Stomach (tissue), 9 donors: Measurements from ENCODE around the gene TRAPPC8. TPM values are rescaled to one million over a fixed set of nuclear protein-coding genes. Genes with fewer than 3 reads are reported as not detected.

Source experiments
- DNase-seq, 2 donors: peaks; one replicate each; pipeline versions ENCODE4 v3.0.0 to v3.0.0-alpha.2; 2013 to 2019
- H3K27ac ChIP-seq, 5 donors: fragments of 200-600 bp in 4 of 5; sonication (generic) in 4 of 5; one replicate each; pipeline ENCODE4 v1.5.1; 2013 to 2019; ENCODE audit warnings: mild to moderate bottlenecking in 1 of 5, moderate library complexity in 1 of 5
- H3K27me3 ChIP-seq, 3 donors: fragments of 200-600 bp; sonication (generic); one replicate each; pipeline ENCODE4 v1.5.1; 2017 to 2019; ENCODE audit warnings: mixed run types in 1 of 3
- H3K36me3 ChIP-seq, 4 donors: fragments of 200-600 bp; sonication (generic); 1 replicate in 3 of 4; 2 replicates in 1 of 4; pipeline ENCODE4 v1.5.1; 2016 to 2019
- H3K4me1 ChIP-seq, 4 donors: fragments of 200-600 bp; sonication (generic); one replicate each; pipeline ENCODE4 v1.5.1; 2016 to 2019
- H3K4me3 ChIP-seq, 4 donors: fragments of 200-600 bp; sonication (generic) in 3 of 4; one replicate each; pipeline ENCODE4 v1.5.1; 2016 to 2019; ENCODE audit warnings: mild to moderate bottlenecking in 1 of 4
- H3K9me3 ChIP-seq, 4 donors: fragments of 200-600 bp; sonication (generic); one replicate each; pipeline ENCODE4 v1.5.1; 2016 to 2019
- EP300 ChIP-seq: sonication (generic); formaldehyde crosslinking; IDR thresholded peaks from one replicate; pipeline ENCODE4 v1.6.1; 2017; ENCODE audit warnings: antibody characterized with exemption
- POLR2A ChIP-seq, 4 donors: fragments of 450-650 bp; IDR thresholded peaks; one replicate each; pipeline ENCODE4 v1.6.1; 2016; ENCODE audit warnings: antibody characterized with exemption in 4 of 4, control low read depth in 2 of 4, mild to moderate bottlenecking in 1 of 4, moderate library complexity in 1 of 4
- POLR2AphosphoS5 ChIP-seq, 3 donors: sonication (generic); formaldehyde crosslinking; IDR thresholded peaks; one replicate each; pipeline ENCODE4 v1.6.1; 2016; ENCODE audit warnings: antibody characterized with exemption in 3 of 3
- WGBS, 5 donors: extraction: QIAGEN DNeasy Blood & Tissue Kit in 3 of 5; methylation state at CpG; one replicate each; pipeline versions ENCODE4 v1.1.5 to v1.1.7; 2013 to 2018; 5-methylcytosine and 5-hydroxymethylcytosine counted together
- intact Hi-C: fragments of 100-400 bp; cut with DNase I; formaldehyde crosslinking; loops from one replicate; pipeline ENCODE4 v1.15.1; 2023; ENCODE audit warnings: low total_unique reads
- polyA plus RNA-seq, 3 donors: library from polyadenylated mRNA; stranded (reverse); fragments of 200-250 nt; gene quantifications; one replicate each; pipeline ENCODE4 v1.2.3, GENCODE V29; 2013
- total RNA-seq, 5 donors: library from RNA; depleted of rRNA; stranded (reverse); fragments of >200 nt; gene quantifications; one replicate each; pipeline versions ENCODE4 v1.1.0 to v1.2.3, GENCODE V29; 2014 to 2016
- TF ChIP-seq, protein P1 (sequence below), 7 experiments: fragments of 450-650 bp in 4 of 7; fragments of 200-600 bp in 3 of 7; sonication (generic) in 3 of 7; IDR thresholded peaks; one replicate each; pipeline ENCODE4 v1.5.1; 2016 to 2019; ENCODE audit warnings: antibody characterized with exemption in 7 of 7, control low read depth in 2 of 7, mild to moderate bottlenecking in 1 of 7
- donor health status: healthy with polysubstance abuse.
- donor health status: Bipolar disorder and iron deficiency.
- donor health status: healthy.

The TRAPPC8 gene
- total and polyA plus RNA-seq, 8 donors: 8.6 to 75.6 (median 37.2) TPM

DNA sequence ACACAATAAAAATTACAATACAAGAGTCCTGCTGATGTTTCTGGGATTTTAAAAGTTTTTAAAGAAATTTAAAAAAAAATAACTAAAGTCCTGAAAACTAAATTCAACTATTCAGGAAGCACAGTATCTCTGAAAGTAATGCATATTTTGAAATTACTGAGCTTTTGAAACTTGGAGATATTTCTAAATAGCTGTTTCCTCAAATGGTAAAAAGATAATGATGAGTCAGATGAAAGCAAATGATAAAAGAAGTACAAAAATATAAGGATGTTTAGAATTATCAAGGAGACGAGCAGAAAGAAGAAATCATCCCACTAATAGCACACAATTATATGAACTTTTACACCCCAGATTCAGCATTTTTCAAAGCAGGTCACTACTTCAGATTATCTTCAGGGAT lies 92.1 kb downstream of the TRAPPC8 start:
- no peak overlapping the region for H3K4me3 ChIP-seq
- TF ChIP-seq, protein P1, sequence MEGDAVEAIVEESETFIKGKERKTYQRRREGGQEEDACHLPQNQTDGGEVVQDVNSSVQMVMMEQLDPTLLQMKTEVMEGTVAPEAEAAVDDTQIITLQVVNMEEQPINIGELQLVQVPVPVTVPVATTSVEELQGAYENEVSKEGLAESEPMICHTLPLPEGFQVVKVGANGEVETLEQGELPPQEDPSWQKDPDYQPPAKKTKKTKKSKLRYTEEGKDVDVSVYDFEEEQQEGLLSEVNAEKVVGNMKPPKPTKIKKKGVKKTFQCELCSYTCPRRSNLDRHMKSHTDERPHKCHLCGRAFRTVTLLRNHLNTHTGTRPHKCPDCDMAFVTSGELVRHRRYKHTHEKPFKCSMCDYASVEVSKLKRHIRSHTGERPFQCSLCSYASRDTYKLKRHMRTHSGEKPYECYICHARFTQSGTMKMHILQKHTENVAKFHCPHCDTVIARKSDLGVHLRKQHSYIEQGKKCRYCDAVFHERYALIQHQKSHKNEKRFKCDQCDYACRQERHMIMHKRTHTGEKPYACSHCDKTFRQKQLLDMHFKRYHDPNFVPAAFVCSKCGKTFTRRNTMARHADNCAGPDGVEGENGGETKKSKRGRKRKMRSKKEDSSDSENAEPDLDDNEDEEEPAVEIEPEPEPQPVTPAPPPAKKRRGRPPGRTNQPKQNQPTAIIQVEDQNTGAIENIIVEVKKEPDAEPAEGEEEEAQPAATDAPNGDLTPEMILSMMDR (IDR thresholded peaks at IDR 0.05): no peak
- TF ChIP-seq POLR2A (IDR thresholded peaks at IDR 0.05) (no peak), POLR2AphosphoS5 (IDR thresholded peaks at IDR 0.05) (no peak), EP300 (no peak)
- peaks cover 30 to 99% (median 94%) of the 10 kb centered on the region in 4 donors for H3K36me3 ChIP-seq
- 71 to 86% (median 82%) methylated on average over 1 of the region's 1 CpG for WGBS, 5 donors
- intact Hi-C loops: no loop called here
- DNase-seq: no peak
- no peaks in the 10 kb centered on the region for H3K9me3 ChIP-seq
- H3K4me1 ChIP-seq: peaks cover 0 to 5% (median 0%) of the 10 kb centered on the region in 4 donors
- H3K27me3 ChIP-seq: no peaks in the 10 kb centered on the region
- no peak overlapping the region for H3K27ac ChIP-seq

GRCh38 chr18:31840499-31840898 lies 102.4 kb downstream of the TRAPPC8 start:
- no peak for DNase-seq
- intact Hi-C loops: no loop called here
- TF ChIP-seq, protein P1 (IDR thresholded peaks at IDR 0.05): no peak
- TF ChIP-seq POLR2A (IDR thresholded peaks at IDR 0.05) (no peak), EP300 (no peak), POLR2AphosphoS5 (IDR thresholded peaks at IDR 0.05) (no peak)
- Histone ChIP-seq H3K9me3 (no peaks in the 10 kb centered on the region), H3K4me3 (no peak overlapping the region), H3K27me3 (no peaks in the 10 kb centered on the region), H3K4me1 (no peaks in the 10 kb centered on the region), H3K27ac (no peak overlapping the region), H3K36me3 (peaks cover 19 to 88% (median 81%) of the 10 kb centered on the region in 4 donors)
- 89 to 97% (median 95%) methylated on average over 2 of the region's 2 CpGs for WGBS, 5 donors

GRCh38 chr18:31837879-31838278 lies 105.0 kb downstream of the TRAPPC8 start:
- intact Hi-C loops: no loop called here
- no peak overlapping the region for H3K27ac ChIP-seq

DNA sequence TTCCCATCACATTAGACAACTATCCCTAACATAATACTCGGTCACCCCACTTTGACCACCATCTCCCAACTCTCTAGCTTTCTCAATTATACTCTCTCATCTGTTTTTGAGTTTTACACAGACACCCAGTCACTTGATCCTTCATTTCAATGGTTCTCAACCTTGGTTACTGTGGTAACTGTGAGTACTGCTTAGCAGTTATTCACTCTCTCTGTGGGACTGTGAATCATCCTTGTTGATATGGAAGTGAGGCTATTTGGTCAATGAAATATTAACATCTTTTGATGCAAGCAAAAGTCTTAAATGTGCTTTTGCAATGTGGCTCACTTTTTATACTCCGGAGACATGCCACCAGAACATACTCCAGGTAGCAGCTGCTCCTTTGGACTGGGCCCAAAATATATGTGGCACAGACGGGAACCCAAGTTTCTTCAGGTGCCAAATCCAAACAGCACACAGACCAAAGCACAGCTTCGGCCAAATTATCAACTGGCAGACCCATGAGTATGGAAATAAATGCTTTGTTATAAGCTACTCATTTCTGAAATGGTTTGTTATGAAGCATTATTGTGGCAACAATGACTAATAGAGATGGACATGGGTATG lies 107.3 kb downstream of the TRAPPC8 start:
- no peak for TF ChIP-seq POLR2AphosphoS5 (IDR thresholded peaks at IDR 0.05)
- no peak for TF ChIP-seq EP300
- TF ChIP-seq, protein P1 (IDR thresholded peaks at IDR 0.05): no peak
- no peak for TF ChIP-seq POLR2A (IDR thresholded peaks at IDR 0.05)
- no peaks in the 10 kb centered on the region for H3K27me3 ChIP-seq
- H3K27ac ChIP-seq: no peak overlapping the region
- no peak overlapping the region for H3K4me3 ChIP-seq
- H3K36me3 ChIP-seq: peaks cover 30 to 89% (median 88%) of the 10 kb centered on the region in 4 donors
- no peaks in the 10 kb centered on the region for H3K4me1 ChIP-seq
- WGBS, 5 donors: 70 to 80% (median 77%) methylated on average over 4 of the region's 4 CpGs
- DNase-seq: no peak
- H3K9me3 ChIP-seq: no peaks in the 10 kb centered on the region
- intact Hi-C loops: no loop called here

More at GRCh38 chr18:31837879-31838278, 105.0 kb downstream of the TRAPPC8 start:
- 95 to 100% (median 98%) methylated on average over 3 of the region's 3 CpGs for WGBS, 5 donors
- no peaks in the 10 kb centered on the region for H3K9me3 ChIP-seq
- peaks cover 31 to 87% (median 84%) of the 10 kb centered on the region in 4 donors for H3K36me3 ChIP-seq
- TF ChIP-seq POLR2AphosphoS5 (IDR thresholded peaks at IDR 0.05) (no peak), POLR2A (IDR thresholded peaks at IDR 0.05) (no peak), EP300 (no peak)
- TF ChIP-seq, protein P1 (IDR thresholded peaks at IDR 0.05): no peak
- no peak for DNase-seq
- no peaks in the 10 kb centered on the region for H3K27me3 ChIP-seq
- H3K4me3 ChIP-seq: no peak overlapping the region
- no peaks in the 10 kb centered on the region for H3K4me1 ChIP-seq
